Hindlimb muscle (tissue), 1 donor: Measurements from ENCODE around the gene SPSB3. TPM values are rescaled to one million over a fixed set of nuclear protein-coding genes. Genes with fewer than 3 reads are reported as not detected.

Experiments
- DNase-seq: peaks from one replicate; pipeline ENCODE4 v3.0.0-alpha.2; 2013
- polyA plus RNA-seq: library from polyadenylated mRNA; unstranded; fragments of 120-200 nt; gene quantifications from one replicate; pipeline ENCODE4 v1.2.1, GENCODE V29; 2013; ENCODE audit not compliant: insufficient read length

Gene SPSB3
- polyA plus RNA-seq: 30.5 TPM

DNA sequence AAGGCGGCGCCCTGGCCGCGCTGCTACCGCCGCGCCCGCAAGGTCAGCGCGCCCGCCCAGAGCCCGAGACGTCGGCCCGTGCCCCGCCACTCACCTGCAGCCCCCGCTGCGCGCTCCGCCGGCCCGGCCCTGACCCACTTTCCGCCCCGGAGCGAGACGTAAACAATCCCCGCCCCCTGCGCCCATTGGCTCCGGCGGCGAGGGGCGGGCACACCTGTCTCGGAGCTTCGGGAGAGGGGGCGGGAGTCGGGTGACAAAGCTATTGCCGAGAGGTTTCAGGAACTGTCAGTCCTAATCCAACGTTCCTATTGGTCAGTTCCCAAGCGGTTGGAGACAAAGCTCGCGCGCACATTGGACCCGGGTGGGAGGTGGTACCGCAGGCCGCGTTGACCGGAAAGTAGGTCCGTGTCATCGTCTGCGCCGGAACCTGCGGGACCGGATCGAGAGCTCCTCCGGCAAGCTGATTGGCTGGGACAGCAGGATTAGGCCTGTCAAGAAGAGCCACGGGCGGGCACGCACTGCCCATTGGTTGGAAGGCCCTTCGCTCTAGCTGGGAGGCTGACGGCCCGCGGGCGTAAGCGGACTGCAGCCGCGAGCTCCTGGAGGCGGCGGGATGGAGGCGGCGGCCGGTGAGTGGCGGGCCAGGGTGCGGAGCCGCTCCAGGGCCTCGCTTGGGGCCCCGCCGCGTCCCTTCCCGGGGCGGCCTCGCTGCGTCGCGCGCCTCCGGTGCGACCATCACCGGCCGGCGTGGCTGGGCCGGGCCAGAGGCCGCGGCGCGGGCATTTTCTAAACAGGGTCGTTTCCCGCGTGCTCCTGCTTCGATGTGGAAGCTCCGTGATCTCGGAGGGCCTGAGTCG, at the start of gene SPSB3, which contains the start of gene NUBP2:
TSS of gene SPSB3 (minus strand) at position 164 of the 857 bp plus-strand sequence. CDS start 1,088 bp downstream, outside the sequence.
TSS of gene NUBP2 (plus strand) at position 553 of the 857 bp plus-strand sequence. CDS start at position 614, 61 bp downstream.
- peak; percentile 100 for DNase-seq

DNA sequence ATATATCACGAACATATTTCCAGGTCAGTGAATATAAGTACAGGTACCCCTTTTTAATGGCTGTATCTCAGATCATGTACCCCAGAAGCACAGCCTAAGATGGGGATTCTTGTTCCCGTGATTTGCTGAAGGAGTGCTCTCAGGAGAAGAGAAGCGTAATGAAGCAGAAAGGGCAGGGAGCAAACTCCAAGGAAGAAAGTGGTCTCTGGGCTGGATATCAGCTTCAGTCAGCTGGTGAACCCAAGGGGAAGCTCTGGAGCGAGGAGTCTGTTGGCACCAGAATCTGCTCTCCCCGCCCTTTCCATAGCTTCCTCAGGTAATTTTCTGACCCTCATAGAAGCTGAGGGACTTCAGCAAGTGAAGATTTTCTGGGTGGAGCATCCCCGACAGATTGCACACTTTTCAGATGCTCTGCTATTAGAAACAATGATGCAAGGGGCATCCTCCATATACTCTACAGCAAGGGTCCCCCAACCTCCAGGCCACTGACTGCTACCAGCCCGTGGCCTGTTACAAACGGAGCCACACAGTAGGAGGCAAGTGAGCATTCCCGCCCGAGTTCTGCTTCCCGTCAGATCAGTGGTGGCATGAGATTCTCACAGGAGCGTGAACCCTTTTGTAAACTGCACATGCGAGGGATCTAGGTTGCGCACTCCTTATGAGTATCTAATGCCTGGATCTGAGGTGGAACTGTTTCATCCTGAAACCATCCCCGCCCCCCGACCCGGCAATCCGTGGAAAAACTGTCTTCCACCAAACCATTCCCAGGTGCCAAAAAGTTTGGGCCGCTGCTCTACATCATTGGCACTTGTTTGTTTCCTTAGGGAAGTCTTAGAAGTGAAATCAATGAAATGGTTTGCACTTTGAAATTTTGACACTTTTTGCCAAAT, 49.1 kb upstream of the SPSB3 start:
- no peak for DNase-seq

DNA sequence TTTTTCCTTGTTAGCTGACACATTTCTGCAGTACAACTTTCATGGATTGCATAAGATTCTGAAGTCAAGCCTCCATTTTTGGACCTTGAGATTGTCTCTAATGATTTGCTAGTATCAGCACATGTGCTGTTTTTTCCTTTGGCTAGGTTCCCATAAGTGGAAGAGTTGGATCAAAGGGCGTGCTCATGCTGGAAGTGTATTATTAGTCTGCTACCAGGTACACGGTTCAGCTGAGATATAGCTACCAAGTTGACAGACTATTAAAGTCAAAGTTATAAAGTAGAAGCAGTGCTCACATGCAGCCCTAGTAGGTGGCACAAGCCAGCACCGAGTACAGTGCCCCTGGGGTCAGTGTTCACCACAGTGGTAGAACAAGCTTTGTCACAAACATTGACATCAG, 47.8 kb upstream of the SPSB3 start:
- DNase-seq: no peak

DNA sequence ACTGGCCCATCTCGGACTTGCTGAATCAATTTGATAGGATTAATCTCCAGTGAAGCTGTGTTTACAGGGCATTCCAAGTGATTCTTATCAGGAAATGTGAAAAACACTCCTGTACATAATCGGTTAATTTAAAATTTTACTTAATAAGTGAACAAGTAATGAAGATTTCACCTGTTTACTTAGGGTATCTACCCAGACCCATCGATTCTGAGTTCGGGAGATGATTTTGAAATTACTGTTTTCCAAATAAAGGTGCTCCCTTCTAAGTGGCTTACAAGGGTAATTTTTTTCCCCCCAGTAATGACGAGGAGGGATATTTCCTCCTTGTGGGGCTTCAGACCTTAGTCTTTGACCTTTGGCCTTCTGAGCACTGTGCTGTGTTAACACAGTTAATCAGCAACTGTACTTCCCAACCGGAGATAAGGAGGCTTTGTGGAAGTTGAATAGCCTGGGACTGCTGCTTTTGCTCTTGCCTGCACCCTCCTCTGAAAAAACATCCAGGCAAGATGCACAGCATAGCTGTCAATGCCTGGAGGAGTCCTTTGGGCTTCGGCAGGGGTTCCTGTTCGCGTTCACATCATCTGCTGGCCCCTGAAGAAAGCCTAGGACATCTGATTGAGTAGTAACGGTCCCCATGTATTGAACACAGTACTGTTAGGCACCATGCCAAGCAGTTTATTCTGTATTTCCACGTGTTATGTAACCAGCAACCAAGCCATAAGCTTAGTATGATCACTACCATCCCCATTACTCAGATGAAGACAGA, 46.5 kb upstream of the SPSB3 start:
- no peak for DNase-seq

- peak; percentile 96 for DNase-seq
These were observed 44.6 kb upstream of the SPSB3 start, which contains the start of the genes FAHD1 and HAGH for GRCh38 chr16:1826691-1827573. FAHD1 (plus strand) TSS chr16:1827206; CDS start chr16:1827239, 33 bp downstream. HAGH (minus strand) TSS chr16:1826825; CDS start chr16:1826787, 38 bp downstream.

DNA sequence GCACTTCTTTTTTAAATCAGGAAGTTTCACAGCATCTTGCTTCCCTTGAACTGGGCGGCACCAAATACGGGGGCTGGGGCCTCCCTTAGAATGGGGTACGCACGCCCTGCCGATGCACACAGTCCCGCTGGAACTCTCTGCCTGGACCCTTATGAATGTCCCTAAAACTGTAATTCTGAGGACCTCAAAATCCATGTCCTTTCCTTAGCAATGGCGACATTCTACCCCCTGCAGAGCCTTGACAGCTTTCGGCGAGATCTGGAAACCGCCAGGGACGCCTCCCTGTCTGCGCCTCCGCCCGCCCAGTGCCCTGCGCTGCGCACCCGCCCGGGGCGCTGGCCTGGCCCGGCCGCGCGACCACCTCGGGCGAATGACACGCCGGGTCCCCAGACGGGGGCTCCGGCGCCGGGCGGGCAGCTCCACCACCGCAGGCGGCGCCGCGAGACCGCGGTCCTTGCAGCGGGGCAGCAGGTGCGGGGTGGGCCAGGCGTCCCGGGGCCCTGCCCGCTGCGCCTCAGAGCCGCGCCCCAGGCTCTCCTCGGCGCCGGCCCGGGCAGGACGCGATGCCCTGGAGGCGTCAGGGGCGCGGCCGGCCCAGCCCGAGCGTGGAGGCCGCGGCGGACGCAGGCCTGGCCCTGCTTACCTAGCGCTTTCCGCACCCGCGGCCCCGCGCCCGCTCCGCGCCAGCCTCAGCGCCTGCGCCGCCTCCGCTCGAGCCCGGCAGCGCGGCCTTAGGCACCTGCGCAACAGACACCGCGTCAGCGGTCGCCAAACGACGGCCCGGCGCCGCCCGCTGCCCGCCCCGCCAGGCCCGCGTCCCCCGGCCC, 43.7 kb upstream of the SPSB3 start:
- DNase-seq: peak; percentile 49

- DNase-seq: no peak
These were observed 43.1 kb upstream of the SPSB3 start for GRCh38 chr16:1825381-1825863.

GRCh38 chr16:1823821-1824220, 41.5 kb upstream of the SPSB3 start:
- no peak for DNase-seq

- DNase-seq: no peak
These were observed 40.4 kb upstream of the SPSB3 start for GRCh38 chr16:1822801-1823200.

- DNase-seq: no peak
These were observed 39.7 kb upstream of the SPSB3 start for GRCh38 chr16:1821861-1822611.

GRCh38 chr16:1820946-1821290, 38.5 kb upstream of the SPSB3 start:
- no peak for DNase-seq

- DNase-seq: no peak
These were observed 38.0 kb upstream of the SPSB3 start for GRCh38 chr16:1820096-1820945.

- no peak for DNase-seq
These were observed 37.2 kb upstream of the SPSB3 start for GRCh38 chr16:1819611-1820010.

GRCh38 chr16:1818873-1819525, 36.6 kb upstream of the SPSB3 start:
- DNase-seq: no peak

GRCh38 chr16:1818204-1818872, 36.0 kb upstream of the SPSB3 start:
- DNase-seq: no peak

DNA sequence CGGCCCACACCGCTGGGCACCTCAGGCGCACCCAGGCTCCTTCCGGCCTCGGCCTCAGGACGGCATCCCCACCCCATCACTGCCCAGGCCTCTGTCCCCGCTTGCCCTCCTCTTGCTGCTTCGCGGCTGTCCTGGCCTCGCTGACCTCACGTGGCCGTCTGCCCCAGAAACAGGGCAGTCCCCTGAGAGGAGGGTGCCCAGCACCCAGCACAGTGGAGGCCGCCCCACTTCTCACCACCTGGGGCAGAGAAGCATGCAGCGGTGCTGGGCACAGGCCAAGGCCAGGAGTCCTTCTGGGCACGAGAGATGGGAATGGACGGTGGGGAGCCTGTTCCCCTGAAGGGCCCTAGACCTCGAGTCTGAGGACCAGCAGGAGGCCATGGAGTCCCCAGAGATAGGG, 35.3 kb upstream of the SPSB3 start:
- DNase-seq: no peak

GRCh38 chr16:1817276-1817589, 34.9 kb upstream of the SPSB3 start:
- DNase-seq: no peak
